AG09309 (cell line): ENCODE results near the gene KLK6.

Experiments used
- DNase-seq: peaks from one replicate; pipeline ENCODE4 v3.0.0-alpha.2; 2010; ENCODE audit warnings: low read depth
- H3K4me3 ChIP-seq: 2 replicates; pipeline ENCODE4 v1.5.1; 2011; ENCODE audit warnings: mild to moderate bottlenecking, low read depth, low read length, moderate library complexity; ENCODE audit not compliant: control insufficient read depth
- CTCF ChIP-seq: IDR thresholded peaks from 2 replicates; pipeline ENCODE4 v1.5.1; 2011; ENCODE audit warnings: mild to moderate bottlenecking, low read depth, low read length, inconsistent platforms; ENCODE audit not compliant: insufficient read depth, control insufficient read depth; ENCODE audit errors: missing control alignments

KLK6 gene

DNA sequence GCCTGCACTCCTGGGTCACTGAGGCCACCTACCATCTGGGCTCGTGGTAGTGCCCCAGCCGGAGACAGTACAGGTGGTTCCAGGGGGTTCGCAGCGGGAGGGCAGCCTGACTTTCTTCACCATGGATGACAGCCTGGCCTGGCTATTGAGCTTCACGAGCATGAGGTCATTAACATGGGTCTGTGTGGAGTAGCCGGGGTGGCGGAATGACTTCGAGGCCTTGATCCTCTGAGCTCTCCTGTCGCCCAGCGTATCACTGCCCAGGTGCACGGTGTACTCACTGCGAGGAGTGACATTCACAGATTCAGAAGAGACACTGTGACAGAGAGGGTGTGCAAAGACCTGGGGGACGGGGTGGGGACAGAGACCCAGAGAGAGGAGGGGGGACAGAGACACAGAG, 10.8 kb upstream of the KLK6 start:
- no peak for DNase-seq
- H3K4me3 ChIP-seq: no peak overlapping the region
- no peak for TF ChIP-seq CTCF

GRCh38 chr19:50979758-50980157, 10.4 kb upstream of the KLK6 start:
- DNase-seq: no peak
- no peak overlapping the region for H3K4me3 ChIP-seq
- TF ChIP-seq CTCF: no peak

DNA sequence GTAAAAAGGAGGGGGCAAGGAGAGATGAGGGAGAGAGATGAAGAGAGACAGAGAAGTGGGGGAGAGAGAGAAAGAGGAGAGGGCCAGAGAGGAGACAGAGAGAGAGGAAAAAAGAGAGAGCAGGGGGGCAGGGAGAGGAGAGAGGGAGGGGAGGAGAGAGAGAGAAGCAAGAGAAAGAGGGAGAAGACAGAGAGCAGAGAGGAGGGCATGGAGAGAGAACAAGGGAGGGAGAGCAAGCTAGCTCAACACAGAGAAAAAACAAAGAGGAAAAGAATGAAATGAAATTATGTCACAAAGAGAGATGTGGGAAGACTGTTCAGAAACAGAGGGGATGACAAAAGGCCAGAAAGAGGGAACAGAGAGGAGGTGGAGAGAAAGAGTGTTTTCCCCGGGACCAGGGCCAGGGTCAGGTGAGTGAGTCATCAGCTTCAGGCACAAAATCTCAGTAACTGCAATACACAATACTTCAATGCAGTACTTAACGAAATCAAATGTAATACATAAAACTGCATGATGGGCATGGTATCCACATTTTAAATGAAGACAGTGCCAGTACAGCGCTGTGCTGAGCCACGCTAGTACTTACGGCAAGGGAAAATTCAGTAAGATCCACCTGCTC, 9.5 kb upstream of the KLK6 start:
- no peak for TF ChIP-seq CTCF
- DNase-seq: no peak
- no peak overlapping the region for H3K4me3 ChIP-seq

- no peak for TF ChIP-seq CTCF
- DNase-seq: no peak
- H3K4me3 ChIP-seq: no peak overlapping the region
These were observed 8.2 kb upstream of the KLK6 start for GRCh38 chr19:50977626-50978025.

GRCh38 chr19:50975766-50976165, 6.4 kb upstream of the KLK6 start:
- DNase-seq: no peak
- TF ChIP-seq CTCF: no peak
- no peak overlapping the region for H3K4me3 ChIP-seq

GRCh38 chr19:50974702-50975556, 5.5 kb upstream of the KLK6 start:
- H3K4me3 ChIP-seq: no peak overlapping the region
- no peak for DNase-seq
- TF ChIP-seq CTCF: no peak
